Measurements from ENCODE around the gene PRMT5. TPM values are rescaled to one million over a fixed set of nuclear protein-coding genes. Genes with fewer than 3 reads are reported as not detected.
A peak's percentile ranks its signal among the peaks of the same experiment; 100 is the strongest.

The PRMT5 gene
- total RNA-seq, 1 donor from 2014 or later, result 91.6 TPM

- Mint-ChIP-seq H3K36me3 (ENCODE audit: low read depth, unreplicated experiment) (peaks cover 5% of the 10 kb centered on the region), H3K27ac (ENCODE audit: unreplicated experiment) (no peak overlapping the region), H3K9me3 (ENCODE audit: unreplicated experiment) (no peaks in the 10 kb centered on the region), H3K27me3 (ENCODE audit: low read depth, unreplicated experiment) (no peaks in the 10 kb centered on the region), H3K4me1 (ENCODE audit: low read depth, unreplicated experiment) (peaks cover 5% of the 10 kb centered on the region), H3K4me3 (ENCODE audit: unreplicated experiment) (no peak overlapping the region)
- H3K9ac ChIP-seq (ENCODE audit: low read length), result peak overlapping the region; percentile 69
- no peak for DNase-seq (ENCODE audit: low read depth)
- peaks cover 8% of the 10 kb centered on the region for H3K36me3 ChIP-seq (ENCODE audit: insufficient read depth, low read length)
- H3K4me1 ChIP-seq (ENCODE audit: insufficient read depth, low read length), result peaks cover 16% of the 10 kb centered on the region
- H2AFZ ChIP-seq (ENCODE audit: low read depth, low read length), result peak overlapping the region; percentile 79
- H3K9me3 ChIP-seq (ENCODE audit: insufficient read depth, low read depth, low read length), result no peaks in the 10 kb centered on the region
- H3K4me3 ChIP-seq (ENCODE audit: insufficient read depth, low read depth, low read length), result peak overlapping the region; percentile 48
- H3K4me2 ChIP-seq (ENCODE audit: low read length), result peak overlapping the region; percentile 81
- H3K27me3 ChIP-seq (ENCODE audit: insufficient read depth, low read length), result no peaks in the 10 kb centered on the region
- peak overlapping the region; percentile 55 for H3K27ac ChIP-seq (ENCODE audit: low read depth, low read length)
- H3K79me2 ChIP-seq (ENCODE audit: insufficient read depth, low read length), result peaks cover 30% of the 10 kb centered on the region
- TF ChIP-seq CTCF (IDR thresholded peaks at IDR 0.05; ENCODE audit: insufficient read depth, low read depth, low read length) (no peak), EZH2 (IDR thresholded peaks at IDR 0.05; ENCODE audit: insufficient read depth, low read length) (no peak)
- H4K20me1 ChIP-seq (ENCODE audit: insufficient read depth, low read length), result peaks cover 3% of the 10 kb centered on the region
- no peak for FAIRE-seq
Observed at GRCh38 chr14:22929961-22930364, 787 bp upstream of the PRMT5 start.

- Histone ChIP-seq H3K36me3 (ENCODE audit: insufficient read depth, low read length) (peaks cover 21% of the 10 kb centered on the region), H3K4me1 (ENCODE audit: insufficient read depth, low read length) (peaks cover 16% of the 10 kb centered on the region), H3K9ac (ENCODE audit: low read length) (peak overlapping the region; percentile 96), H3K27ac (ENCODE audit: low read depth, low read length) (peak overlapping the region; percentile 90), H4K20me1 (ENCODE audit: insufficient read depth, low read length) (peaks cover 3% of the 10 kb centered on the region), H3K9me3 (ENCODE audit: insufficient read depth, low read depth, low read length) (no peaks in the 10 kb centered on the region), H2AFZ (ENCODE audit: low read depth, low read length) (peak overlapping the region; percentile 90), H3K79me2 (ENCODE audit: insufficient read depth, low read length) (peaks cover 30% of the 10 kb centered on the region), H3K4me2 (ENCODE audit: low read length) (peak overlapping the region; percentile 99), H3K4me3 (ENCODE audit: insufficient read depth, low read depth, low read length) (peak overlapping the region; percentile 93), H3K27me3 (ENCODE audit: insufficient read depth, low read length) (no peaks in the 10 kb centered on the region)
- Mint-ChIP-seq H3K27me3 (ENCODE audit: low read depth, unreplicated experiment) (no peaks in the 10 kb centered on the region), H3K27ac (ENCODE audit: unreplicated experiment) (no peak overlapping the region), H3K36me3 (ENCODE audit: low read depth, unreplicated experiment) (peaks cover 19% of the 10 kb centered on the region), H3K9me3 (ENCODE audit: unreplicated experiment) (no peaks in the 10 kb centered on the region), H3K4me1 (ENCODE audit: low read depth, unreplicated experiment) (peaks cover 5% of the 10 kb centered on the region), H3K4me3 (ENCODE audit: unreplicated experiment) (no peak overlapping the region)
- DNase-seq (ENCODE audit: low read depth) (no peak), FAIRE-seq (no peak)
- TF ChIP-seq EZH2 (IDR thresholded peaks at IDR 0.05; ENCODE audit: insufficient read depth, low read length) (no peak), CTCF (IDR thresholded peaks at IDR 0.05; ENCODE audit: insufficient read depth, low read depth, low read length) (no peak)
Observed at GRCh38 chr14:22928237-22929103, 706 bp downstream of the PRMT5 start.

GRCh38 chr14:22926316-22926715 lies 2.9 kb downstream of the PRMT5 start:
- Histone ChIP-seq H3K9me3 (ENCODE audit: insufficient read depth, low read depth, low read length) (no peaks in the 10 kb centered on the region), H3K4me3 (ENCODE audit: insufficient read depth, low read depth, low read length) (no peak overlapping the region), H3K4me1 (ENCODE audit: insufficient read depth, low read length) (peaks cover 16% of the 10 kb centered on the region), H3K36me3 (ENCODE audit: insufficient read depth, low read length) (peaks cover 35% of the 10 kb centered on the region), H4K20me1 (ENCODE audit: insufficient read depth, low read length) (peaks cover 3% of the 10 kb centered on the region), H3K79me2 (ENCODE audit: insufficient read depth, low read length) (peaks cover 30% of the 10 kb centered on the region), H3K4me2 (ENCODE audit: low read length) (peak overlapping the region; percentile 23), H3K27ac (ENCODE audit: low read depth, low read length) (no peak overlapping the region), H3K27me3 (ENCODE audit: insufficient read depth, low read length) (no peaks in the 10 kb centered on the region), H3K9ac (ENCODE audit: low read length) (no peak overlapping the region), H2AFZ (ENCODE audit: low read depth, low read length) (no peak overlapping the region)
- Mint-ChIP-seq H3K9me3 (ENCODE audit: unreplicated experiment) (no peaks in the 10 kb centered on the region), H3K36me3 (ENCODE audit: low read depth, unreplicated experiment) (peaks cover 32% of the 10 kb centered on the region), H3K27me3 (ENCODE audit: low read depth, unreplicated experiment) (no peaks in the 10 kb centered on the region), H3K4me3 (ENCODE audit: unreplicated experiment) (peak overlapping the region; percentile 4), H3K4me1 (ENCODE audit: low read depth, unreplicated experiment) (peaks cover 15% of the 10 kb centered on the region), H3K27ac (ENCODE audit: unreplicated experiment) (no peak overlapping the region)
- FAIRE-seq (no peak), DNase-seq (ENCODE audit: low read depth) (peak; percentile 21)
- TF ChIP-seq CTCF (IDR thresholded peaks at IDR 0.05; ENCODE audit: insufficient read depth, low read depth, low read length) (no peak), EZH2 (IDR thresholded peaks at IDR 0.05; ENCODE audit: insufficient read depth, low read length) (no peak)
